ENCODE data around the gene IHH. TPM values are rescaled to one million over a fixed set of nuclear protein-coding genes. Genes with fewer than 3 reads are reported as not detected.

Gene IHH
- total RNA-seq, 3 donors from 2014 or later (not counting 1 experiment from before 2014, with no cell fraction given): not detected

GRCh38 chr2:219054956-219055903 lies 5.5 kb downstream of the IHH start:
- Histone ChIP-seq H3K27ac (ENCODE audit: low read length) (no peak overlapping the region), H3K27me3 (ENCODE audit: control insufficient read depth, insufficient read depth, low read length) (peaks cover 37% of the 10 kb centered on the region), H3K9me3 (ENCODE audit: control insufficient read depth, insufficient read depth, low read length) (no peaks in the 10 kb centered on the region), H3K4me3 (ENCODE audit: low read length) (no peak overlapping the region), H3K36me3 (ENCODE audit: control insufficient read depth, insufficient read depth, low read length) (no peaks in the 10 kb centered on the region), H3K4me1 (ENCODE audit: control insufficient read depth, insufficient read depth, low read length) (peaks cover 29% of the 10 kb centered on the region)
- Mint-ChIP-seq H3K4me1 (peaks cover 0 to 16% of the 10 kb centered on the region in 2 donors), H3K36me3 (no peaks in the 10 kb centered on the region), H3K27me3 (ENCODE audit: low read depth in 2 of 2) (peaks cover 46 to 49% of the 10 kb centered on the region in 2 donors), H3K27ac (no peak overlapping the region), H3K4me3 (no peak overlapping the region), H3K9me3 (no peaks in the 10 kb centered on the region)
- no peak for DNase-seq
- WGBS (ENCODE audit: insufficient coverage): 87% methylated on average over 43 of the region's 43 CpGs
- ATAC-seq: no peak
- intact Hi-C loops (cut with micrococcal nuclease): loop anchor here (5.0 kb wide), 1 partner anchor 157 kb away; no protein-coding TSS in a partner anchor
- TF ChIP-seq CTCF (IDR thresholded peaks at IDR 0.05): no peak

- no peak overlapping the region for H3K4me3 ChIP-seq (ENCODE audit: low read length)
- H3K4me3 Mint-ChIP-seq: no peak overlapping the region
- ATAC-seq: no peak
- H3K36me3 Mint-ChIP-seq: no peaks in the 10 kb centered on the region
- intact Hi-C loops (cut with micrococcal nuclease): no loop called here
- H3K27me3 ChIP-seq (ENCODE audit: control insufficient read depth, insufficient read depth, low read length): peaks cover 3% of the 10 kb centered on the region
- no peaks in the 10 kb centered on the region for H3K9me3 Mint-ChIP-seq
- WGBS (ENCODE audit: insufficient coverage): 82% methylated on average over 6 of the region's 6 CpGs
- peaks cover 49 to 52% of the 10 kb centered on the region in 2 donors for H3K27me3 Mint-ChIP-seq (ENCODE audit: low read depth in 2 of 2)
- no peak overlapping the region for H3K27ac ChIP-seq (ENCODE audit: low read length)
- H3K27ac Mint-ChIP-seq: no peak overlapping the region
- TF ChIP-seq CTCF (IDR thresholded peaks at IDR 0.05): no peak
- DNase-seq: no peak
- H3K4me1 Mint-ChIP-seq: no peaks in the 10 kb centered on the region
- no peaks in the 10 kb centered on the region for H3K9me3 ChIP-seq (ENCODE audit: control insufficient read depth, insufficient read depth, low read length)
- H3K36me3 ChIP-seq (ENCODE audit: control insufficient read depth, insufficient read depth, low read length): no peaks in the 10 kb centered on the region
- H3K4me1 ChIP-seq (ENCODE audit: control insufficient read depth, insufficient read depth, low read length): no peaks in the 10 kb centered on the region
These were observed 11.4 kb downstream of the IHH start for GRCh38 chr2:219049282-219049681.

- TF ChIP-seq CTCF (IDR thresholded peaks at IDR 0.05): no peak
- Mint-ChIP-seq H3K4me1 (peaks cover 6 to 8% of the 10 kb centered on the region in 2 donors), H3K36me3 (no peaks in the 10 kb centered on the region), H3K9me3 (no peaks in the 10 kb centered on the region), H3K27ac (no peak overlapping the region), H3K4me3 (no peak overlapping the region), H3K27me3 (ENCODE audit: low read depth in 2 of 2) (peaks cover 53 to 71% of the 10 kb centered on the region in 2 donors)
- H3K4me1 ChIP-seq (ENCODE audit: control insufficient read depth, insufficient read depth, low read length): peaks cover 5% of the 10 kb centered on the region
- H3K27me3 ChIP-seq (ENCODE audit: control insufficient read depth, insufficient read depth, low read length): peaks cover 14% of the 10 kb centered on the region
- H3K9me3 ChIP-seq (ENCODE audit: control insufficient read depth, insufficient read depth, low read length): no peaks in the 10 kb centered on the region
- H3K27ac ChIP-seq (ENCODE audit: low read length): no peak overlapping the region
- H3K4me3 ChIP-seq (ENCODE audit: low read length): no peak overlapping the region
- DNase-seq (peak in 1 of 2 donors; percentile 32), ATAC-seq (peak in 1 of 3 donors; percentile 42)
- 10% methylated on average over 6 of the region's 6 CpGs for WGBS (ENCODE audit: insufficient coverage)
- no peaks in the 10 kb centered on the region for H3K36me3 ChIP-seq (ENCODE audit: control insufficient read depth, insufficient read depth, low read length)
- intact Hi-C loops (cut with micrococcal nuclease): no loop called here
These were observed 14.7 kb downstream of the IHH start for GRCh38 chr2:219045937-219046550.
